Endodermal cell (in vitro differentiated cells): ENCODE measurements around the gene LYPLA2. TPM values are rescaled to one million over a fixed set of nuclear protein-coding genes. Genes with fewer than 3 reads are reported as not detected.
"Not testable (repeated sequence)": the region's sequence is repeated elsewhere in the genome, so short reads cannot be mapped to it uniquely, and the experiment has no call there.

Experiments
- DNase-seq: peaks from one replicate; pipeline ENCODE4 v3.0.0-alpha.2; 2017
- H3K27ac ChIP-seq: 2 replicates; pipeline ENCODE4 v1.5.1; 2013; ENCODE audit warnings: mild to moderate bottlenecking, low read depth, low read length, moderate library complexity
- H3K27me3 ChIP-seq: 2 replicates; pipeline ENCODE4 v1.6.1; 2013; ENCODE audit warnings: mild to moderate bottlenecking, low read length, moderate library complexity; ENCODE audit not compliant: insufficient read depth, control insufficient read depth, poor library complexity, severe bottlenecking
- H3K36me3 ChIP-seq: 2 replicates; pipeline ENCODE4 v1.7.0; 2013; ENCODE audit warnings: mild to moderate bottlenecking, low read length, moderate library complexity; ENCODE audit not compliant: control insufficient read depth, insufficient read depth
- H3K4me1 ChIP-seq: one replicate; pipeline ENCODE4 v1.7.0; 2013; ENCODE audit warnings: low read length; ENCODE audit not compliant: control insufficient read depth, insufficient read depth
- H3K4me3 ChIP-seq: 2 replicates; pipeline ENCODE4 v1.5.1; 2013; ENCODE audit warnings: mild to moderate bottlenecking, low read length, moderate library complexity
- H3K9ac ChIP-seq: 2 replicates; pipeline ENCODE4 v1.6.1; 2013; ENCODE audit warnings: mild to moderate bottlenecking, low read length, moderate library complexity; ENCODE audit not compliant: poor library complexity, severe bottlenecking; ENCODE audit errors: extremely low read depth
- H3K9me3 ChIP-seq: 2 replicates; pipeline ENCODE4 v1.6.1; 2013; ENCODE audit warnings: mild to moderate bottlenecking, low read length, moderate library complexity; ENCODE audit not compliant: control insufficient read depth
- H3K27ac Mint-ChIP-seq: 2 replicates; pipeline ENCODE4 v1.8.0; 2020; ENCODE audit warnings: mixed read lengths
- H3K27me3 Mint-ChIP-seq: 2 replicates; pipeline ENCODE4 v1.8.0; 2021; ENCODE audit warnings: mild to moderate bottlenecking, mixed read lengths; ENCODE audit not compliant: insufficient read depth
- H3K36me3 Mint-ChIP-seq: 2 replicates; pipeline ENCODE4 v1.8.0; 2020; ENCODE audit warnings: low read depth, mixed read lengths
- H3K4me1 Mint-ChIP-seq: 2 replicates; pipeline ENCODE4 v1.8.0; 2020; ENCODE audit warnings: mixed read lengths
- H3K4me3 Mint-ChIP-seq: 2 replicates; pipeline ENCODE4 v1.8.0; 2020; ENCODE audit warnings: mild to moderate bottlenecking, moderate library complexity, mixed read lengths
- H3K9me3 Mint-ChIP-seq: 2 replicates; pipeline ENCODE4 v1.8.0; 2020; ENCODE audit warnings: mild to moderate bottlenecking, mixed read lengths
- WGBS, 2 experiments: methylation state at CpG; one replicate each; pipeline versions ENCODE4 v1.1.5 to v1.1.7; 2013; ENCODE audit warnings: missing lambda C conversion rate in 2 of 2, mixed read lengths in 1 of 2; ENCODE audit not compliant: insufficient coverage in 1 of 2, insufficient read length in 1 of 2; 5-methylcytosine and 5-hydroxymethylcytosine counted together
- total RNA-seq, 2 donors: library from RNA; stranded (reverse); fragmentation: NEBNext Ultra II Directional in 1 of 2; extraction: Animal tissue kit (Norgen Biotek cat#: 25700) in 1 of 2; gene quantifications; 2 replicates in 1 of 2; 3 replicates in 1 of 2; pipeline ENCODE4 v1.2.1, GENCODE V29; 2021
- TF ChIP-seq, protein P1 (sequence below): fragments of 200-600 bp; sonication (generic); conservative IDR thresholded peaks from 2 replicates; pipeline ENCODE4 v1.5.0; 2021; ENCODE audit warnings: antibody characterized with exemption, mild to moderate bottlenecking

The LYPLA2 gene
- total RNA-seq, 2 donors from 2014 or later = 103 to 107 TPM

DNA sequence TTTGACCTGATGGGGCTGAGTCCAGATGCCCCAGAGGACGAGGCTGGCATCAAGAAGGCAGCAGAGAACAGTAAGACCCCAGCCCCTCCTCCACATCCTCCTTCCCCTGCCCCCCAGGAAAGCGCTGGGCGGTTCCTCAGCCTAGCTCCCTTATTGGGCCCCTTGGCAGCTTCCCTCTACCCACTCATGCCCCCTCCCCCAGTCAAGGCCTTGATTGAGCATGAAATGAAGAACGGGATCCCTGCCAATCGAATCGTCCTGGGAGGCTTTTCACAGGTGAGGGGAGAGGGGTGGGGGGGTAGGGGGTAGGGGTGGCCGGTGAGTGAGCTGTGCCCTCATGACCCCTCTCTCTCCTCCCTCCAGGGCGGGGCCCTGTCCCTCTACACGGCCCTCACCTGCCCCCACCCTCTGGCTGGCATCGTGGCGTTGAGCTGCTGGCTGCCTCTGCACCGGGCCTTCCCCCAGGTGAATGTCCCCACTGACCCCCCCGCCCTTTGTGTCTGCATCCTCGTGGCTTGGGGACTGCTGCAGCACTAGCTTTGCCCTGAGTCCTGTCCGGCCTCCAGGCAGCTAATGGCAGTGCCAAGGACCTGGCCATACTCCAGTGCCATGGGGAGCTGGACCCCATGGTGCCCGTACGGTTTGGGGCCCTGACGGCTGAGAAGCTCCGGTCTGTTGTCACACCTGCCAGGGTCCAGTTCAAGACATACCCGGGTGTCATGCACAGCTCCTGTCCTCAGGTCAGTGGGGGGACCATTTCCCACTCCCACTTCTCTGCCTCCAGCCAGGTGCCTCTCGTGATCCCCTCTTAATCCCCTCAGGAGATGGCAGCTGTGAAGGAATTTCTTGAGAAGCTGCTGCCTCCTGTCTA lies 3.2 kb downstream of the LYPLA2 start:
- Histone ChIP-seq H3K36me3 (peaks cover 34% of the 10 kb centered on the region), H3K9ac (no peak overlapping the region), H3K4me1 (peaks cover 4% of the 10 kb centered on the region), H3K27ac (no peak overlapping the region), H3K9me3 (no peaks in the 10 kb centered on the region), H3K4me3 (no peak overlapping the region), H3K27me3 (no peaks in the 10 kb centered on the region)
- H3K36me3 Mint-ChIP-seq = peaks cover 30% of the 10 kb centered on the region
- no peaks in the 10 kb centered on the region for H3K9me3 Mint-ChIP-seq
- TF ChIP-seq, protein P1, sequence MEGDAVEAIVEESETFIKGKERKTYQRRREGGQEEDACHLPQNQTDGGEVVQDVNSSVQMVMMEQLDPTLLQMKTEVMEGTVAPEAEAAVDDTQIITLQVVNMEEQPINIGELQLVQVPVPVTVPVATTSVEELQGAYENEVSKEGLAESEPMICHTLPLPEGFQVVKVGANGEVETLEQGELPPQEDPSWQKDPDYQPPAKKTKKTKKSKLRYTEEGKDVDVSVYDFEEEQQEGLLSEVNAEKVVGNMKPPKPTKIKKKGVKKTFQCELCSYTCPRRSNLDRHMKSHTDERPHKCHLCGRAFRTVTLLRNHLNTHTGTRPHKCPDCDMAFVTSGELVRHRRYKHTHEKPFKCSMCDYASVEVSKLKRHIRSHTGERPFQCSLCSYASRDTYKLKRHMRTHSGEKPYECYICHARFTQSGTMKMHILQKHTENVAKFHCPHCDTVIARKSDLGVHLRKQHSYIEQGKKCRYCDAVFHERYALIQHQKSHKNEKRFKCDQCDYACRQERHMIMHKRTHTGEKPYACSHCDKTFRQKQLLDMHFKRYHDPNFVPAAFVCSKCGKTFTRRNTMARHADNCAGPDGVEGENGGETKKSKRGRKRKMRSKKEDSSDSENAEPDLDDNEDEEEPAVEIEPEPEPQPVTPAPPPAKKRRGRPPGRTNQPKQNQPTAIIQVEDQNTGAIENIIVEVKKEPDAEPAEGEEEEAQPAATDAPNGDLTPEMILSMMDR = no peak
- DNase-seq = no peak
- H3K4me1 Mint-ChIP-seq = peaks cover 12% of the 10 kb centered on the region
- 89 to 95% methylated on average over 5 to 17 of the region's 21 CpGs for WGBS, 2 experiments
- no peak overlapping the region for H3K27ac Mint-ChIP-seq
- no peak overlapping the region for H3K4me3 Mint-ChIP-seq
- H3K27me3 Mint-ChIP-seq = no peaks in the 10 kb centered on the region

DNA sequence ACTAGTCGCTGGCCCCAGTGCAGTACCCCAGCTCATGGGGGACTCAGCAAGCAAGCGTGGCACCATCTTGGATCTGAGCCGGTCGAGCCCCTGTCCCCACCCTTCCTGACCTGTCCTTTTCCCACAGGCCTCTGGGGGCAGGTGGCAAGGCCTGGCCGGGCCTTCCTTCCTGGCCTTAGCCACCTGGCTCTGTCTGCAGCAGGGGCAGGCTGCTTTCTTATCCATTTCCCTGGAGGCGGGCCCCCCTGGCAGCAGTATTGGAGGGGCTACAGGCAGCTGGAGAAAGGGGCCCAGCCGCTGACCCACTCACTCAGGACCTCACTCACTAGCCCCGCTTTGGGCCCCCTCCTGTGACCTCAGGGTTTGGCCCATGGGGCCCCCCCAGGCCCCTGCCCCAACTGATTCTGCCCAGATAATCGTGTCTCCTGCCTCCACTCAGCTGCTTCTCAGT lies 3.8 kb downstream of the LYPLA2 start:
- H3K4me1 Mint-ChIP-seq = peaks cover 17% of the 10 kb centered on the region
- H3K9ac ChIP-seq, H3K4me1 ChIP-seq, H3K9me3 Mint-ChIP-seq, DNase-seq, H3K4me3 Mint-ChIP-seq, H3K27ac Mint-ChIP-seq, H3K27ac ChIP-seq, H3K27me3 ChIP-seq, H3K4me3 ChIP-seq, H3K27me3 Mint-ChIP-seq, H3K9me3 ChIP-seq: not testable (repeated sequence)
- H3K36me3 ChIP-seq = peaks cover 34% of the 10 kb centered on the region
- peaks cover 30% of the 10 kb centered on the region for H3K36me3 Mint-ChIP-seq
- 95 to 100% methylated on average over 1 to 9 of the region's 9 CpGs for WGBS, 2 experiments

DNA sequence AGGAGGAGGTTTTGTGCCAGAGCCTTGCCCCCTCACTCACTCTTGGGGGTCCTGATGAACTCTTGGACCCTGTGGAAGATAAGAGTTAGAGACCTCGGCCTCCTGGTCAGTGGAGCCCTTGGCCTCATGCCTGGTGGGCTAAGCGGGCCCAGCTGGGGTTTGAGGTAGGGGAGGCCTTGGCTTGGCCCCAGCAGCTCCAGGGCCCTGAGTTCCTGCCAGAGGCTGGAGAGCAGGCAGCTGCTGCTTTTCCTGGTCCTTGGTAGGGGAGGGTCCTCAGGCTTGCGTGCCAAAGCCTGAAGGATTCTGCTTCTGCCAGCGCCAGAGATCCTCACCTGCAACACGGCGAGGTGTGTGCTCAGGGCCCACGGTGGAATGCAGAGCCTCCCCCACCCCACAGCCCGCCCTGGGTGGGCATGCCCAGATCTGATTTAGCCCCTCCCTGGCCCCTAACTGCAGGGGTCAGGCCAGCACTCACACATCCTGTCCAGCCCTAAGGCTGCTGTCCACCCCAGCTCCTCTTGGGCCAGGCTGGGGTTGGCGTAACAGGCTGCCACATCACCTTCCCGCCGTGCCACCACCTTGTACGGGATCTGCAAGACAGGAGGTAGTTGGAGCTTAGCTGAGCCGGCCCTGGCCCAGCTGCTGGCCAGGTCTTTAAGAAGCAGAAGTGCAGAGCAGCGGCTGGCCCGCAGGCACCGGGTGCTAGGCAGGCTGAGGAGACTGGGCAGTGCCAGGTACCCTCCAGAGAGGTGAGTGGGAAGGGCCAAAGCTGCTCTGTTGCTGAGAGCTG lies 4.9 kb downstream of the LYPLA2 start:
- no peaks in the 10 kb centered on the region for H3K27me3 ChIP-seq
- H3K9ac ChIP-seq = no peak overlapping the region
- TF ChIP-seq, protein P1 = no peak
- H3K27me3 Mint-ChIP-seq = no peaks in the 10 kb centered on the region
- H3K27ac Mint-ChIP-seq = no peak overlapping the region
- H3K9me3 ChIP-seq = no peaks in the 10 kb centered on the region
- DNase-seq = no peak
- peaks cover 34% of the 10 kb centered on the region for H3K36me3 ChIP-seq
- H3K4me1 ChIP-seq = peaks cover 7% of the 10 kb centered on the region
- no peak overlapping the region for H3K4me3 Mint-ChIP-seq
- H3K4me3 ChIP-seq = no peak overlapping the region
- H3K9me3 Mint-ChIP-seq = no peaks in the 10 kb centered on the region
- H3K27ac ChIP-seq = no peak overlapping the region
- 94 to 99% methylated on average over 9 to 16 of the region's 16 CpGs for WGBS, 2 experiments
- H3K4me1 Mint-ChIP-seq = peaks cover 10% of the 10 kb centered on the region
- H3K36me3 Mint-ChIP-seq = peaks cover 30% of the 10 kb centered on the region
